ENCODE results near the gene GPM6B.

GPM6B gene

GRCh38 chrX:13824746-13825145 lies 7.9 kb upstream of the GPM6B start:
- DNase-seq: no peak

DNA sequence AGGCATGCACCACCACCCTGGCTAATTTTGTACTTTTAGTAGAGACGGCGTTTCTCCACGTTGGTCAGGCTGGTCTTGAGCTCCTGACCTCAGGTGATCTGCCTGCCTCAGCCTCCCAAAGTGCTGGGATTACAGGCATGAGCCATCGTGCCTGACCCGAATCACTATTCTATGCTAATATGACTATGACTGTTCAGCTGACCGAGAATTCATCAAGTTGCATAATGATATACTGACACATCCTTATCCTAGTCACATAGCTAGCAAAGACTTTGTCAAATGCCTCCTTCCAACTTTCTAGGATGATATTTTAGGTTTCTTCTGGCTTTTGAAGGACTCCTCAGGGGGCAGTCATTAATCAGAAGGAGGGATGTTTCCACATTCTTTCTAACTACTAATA lies 4.8 kb upstream of the GPM6B start:
- no peak for DNase-seq

GRCh38 chrX:13816176-13816575 lies 717 bp downstream of the GPM6B start:
- DNase-seq: no peak

DNA sequence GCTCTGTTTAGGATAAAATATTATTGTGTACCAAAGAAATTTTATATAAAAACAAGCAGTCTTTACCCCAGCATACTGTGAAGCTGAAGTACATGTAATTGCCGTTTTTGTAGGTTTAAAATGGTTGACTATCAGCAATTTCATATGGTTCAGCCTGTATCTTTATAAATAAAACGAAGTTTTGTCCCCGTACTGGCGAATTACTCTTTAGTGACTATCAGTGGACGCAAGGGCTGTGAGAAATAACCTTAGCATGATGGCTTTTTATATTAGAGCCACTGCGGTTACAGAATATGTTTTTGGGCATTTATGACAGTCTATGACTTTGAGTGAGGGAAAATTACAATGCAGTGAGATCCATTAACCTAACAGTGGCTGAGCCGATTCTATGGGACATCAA lies 1.2 kb downstream of the GPM6B start:
- DNase-seq: no peak

DNA sequence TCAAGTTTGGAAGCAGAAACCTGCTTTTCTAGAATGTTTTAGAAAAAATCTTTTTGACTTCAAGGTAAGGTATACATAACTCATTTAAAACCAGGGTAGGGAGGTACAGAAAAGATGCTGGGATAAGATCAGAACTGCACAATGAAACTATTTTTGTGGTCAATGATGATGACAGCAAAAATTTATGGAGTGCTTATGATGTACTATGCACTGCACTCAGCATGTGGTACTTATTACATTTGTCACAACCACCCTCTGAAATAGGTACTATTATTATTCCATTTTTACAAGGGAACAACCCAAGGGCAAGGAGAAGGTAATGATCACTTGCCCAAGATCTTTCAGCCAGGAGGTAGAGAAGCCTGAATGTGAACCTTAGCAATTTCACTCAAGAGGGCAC lies 8.0 kb downstream of the GPM6B start:
- DNase-seq: no peak

- no peak for DNase-seq
Measured at GRCh38 chrX:13808293-13808692, 8.6 kb downstream of the GPM6B start.

- DNase-seq: no peak
Measured at GRCh38 chrX:13805241-13805640, 11.7 kb downstream of the GPM6B start.

DNA sequence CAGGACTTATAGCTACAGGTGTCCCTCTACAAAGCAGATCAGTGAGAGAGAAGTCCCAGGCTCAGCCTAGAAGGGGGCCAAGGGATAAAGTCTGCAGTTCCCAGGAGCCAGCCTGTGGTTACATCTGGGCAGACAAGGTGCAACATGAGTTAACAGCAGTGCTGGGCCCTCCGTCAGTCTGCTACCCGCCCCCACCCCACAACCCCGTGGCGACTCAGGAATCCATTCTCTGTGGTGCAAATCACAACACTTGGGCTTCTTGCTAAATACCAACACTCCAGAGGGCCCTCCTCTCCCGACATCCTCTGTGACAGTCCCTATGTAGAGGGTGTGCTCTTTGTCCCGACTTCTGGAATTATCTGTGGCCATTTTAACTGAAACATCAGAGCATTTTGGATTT lies 13.8 kb downstream of the GPM6B start:
- no peak for DNase-seq

DNA sequence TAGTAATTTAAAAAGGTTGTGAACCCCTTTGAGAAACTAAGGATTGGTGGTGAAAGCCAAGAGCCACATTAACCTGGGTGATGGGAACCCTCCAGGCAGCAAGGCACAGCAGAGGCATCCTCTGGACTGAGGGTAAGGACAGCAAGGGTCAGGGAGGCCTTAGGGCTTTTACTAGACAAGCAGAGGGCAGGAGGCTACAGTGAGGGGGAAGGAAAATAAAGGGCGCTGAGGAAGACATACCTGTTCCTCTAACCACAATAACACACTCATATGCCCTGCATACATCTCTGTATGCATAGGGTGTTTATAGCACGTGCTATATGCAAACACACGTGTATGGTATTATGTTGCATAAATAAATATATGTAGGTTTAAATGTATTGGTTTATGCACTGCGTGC lies 18.7 kb downstream of the GPM6B start:
- no peak for DNase-seq

- no peak for DNase-seq
Measured at GRCh38 chrX:13797512-13797911, 19.4 kb downstream of the GPM6B start.

- no peak for DNase-seq
Measured at GRCh38 chrX:13794417-13794816, 22.5 kb downstream of the GPM6B start.

- no peak for DNase-seq
Measured at GRCh38 chrX:13793897-13794296, 23.0 kb downstream of the GPM6B start.

- DNase-seq: no peak
Measured at GRCh38 chrX:13791559-13791958, 25.3 kb downstream of the GPM6B start.

DNA sequence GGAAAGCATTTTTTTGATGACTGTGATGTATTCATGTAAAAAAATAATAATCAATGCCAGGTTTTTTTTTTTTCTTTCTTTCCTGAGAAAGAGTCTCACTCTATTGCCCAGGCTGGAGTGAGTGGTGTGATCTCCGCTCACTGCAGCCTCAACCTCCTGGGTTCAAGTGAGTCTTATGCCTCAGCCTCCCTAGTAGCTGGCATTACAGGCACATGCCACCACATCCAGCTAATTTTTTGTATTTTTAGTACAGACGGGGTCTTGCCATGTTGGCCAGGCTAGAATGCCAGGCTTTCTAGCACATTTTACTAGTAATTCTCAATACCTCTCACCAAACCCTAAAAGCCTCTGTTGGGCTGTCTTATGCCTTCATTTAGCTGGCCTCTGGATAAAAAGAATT lies 25.7 kb downstream of the GPM6B start:
- DNase-seq: no peak

DNA sequence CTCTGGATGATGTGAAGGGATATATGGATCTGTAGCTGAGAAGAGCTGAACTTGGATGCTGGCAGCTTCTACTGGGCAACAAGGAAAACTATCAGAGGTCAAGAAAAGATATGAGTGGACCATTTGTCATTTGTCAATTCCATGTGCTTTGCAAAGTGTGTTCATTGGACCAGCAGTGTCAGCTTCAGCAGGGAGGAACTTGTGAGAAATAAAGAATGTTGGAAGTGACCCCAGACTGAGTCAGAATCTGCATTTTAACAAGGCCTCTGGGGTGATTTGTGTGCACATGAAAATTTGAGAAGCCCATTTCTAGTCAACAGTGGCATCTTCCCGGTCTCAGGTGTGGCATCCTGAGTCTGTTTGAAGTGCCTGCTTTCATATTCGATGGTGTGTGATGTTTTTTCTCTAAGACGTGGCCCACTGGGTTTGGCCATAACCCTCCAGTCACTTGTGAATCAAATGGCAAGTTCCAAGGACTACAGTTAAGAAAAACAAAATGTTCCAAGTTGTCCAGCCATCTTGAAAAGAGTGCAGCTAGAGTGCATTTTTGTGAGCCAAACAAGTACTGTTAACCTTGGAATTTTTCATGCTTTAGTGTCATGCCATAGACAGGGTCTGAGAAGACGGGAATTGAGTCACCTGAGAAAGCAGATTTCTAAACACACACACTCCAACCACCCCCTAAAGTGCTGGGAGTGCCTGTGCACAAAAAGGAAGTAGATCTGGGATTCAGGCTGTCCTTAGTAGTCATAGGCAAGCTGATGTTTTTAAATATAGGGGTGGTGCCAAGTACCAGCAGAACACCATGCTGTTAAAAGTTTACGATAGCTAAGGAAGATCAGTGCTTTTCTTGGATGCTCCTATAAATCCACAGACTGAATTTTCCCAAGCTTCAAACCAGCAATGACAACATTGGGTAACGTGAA lies 26.4 kb downstream of the GPM6B start:
- DNase-seq: no peak

- no peak for DNase-seq
Measured at GRCh38 chrX:13786048-13786447, 30.8 kb downstream of the GPM6B start.

- DNase-seq: no peak
Measured at GRCh38 chrX:13780868-13781427, 35.9 kb downstream of the GPM6B start.

DNA sequence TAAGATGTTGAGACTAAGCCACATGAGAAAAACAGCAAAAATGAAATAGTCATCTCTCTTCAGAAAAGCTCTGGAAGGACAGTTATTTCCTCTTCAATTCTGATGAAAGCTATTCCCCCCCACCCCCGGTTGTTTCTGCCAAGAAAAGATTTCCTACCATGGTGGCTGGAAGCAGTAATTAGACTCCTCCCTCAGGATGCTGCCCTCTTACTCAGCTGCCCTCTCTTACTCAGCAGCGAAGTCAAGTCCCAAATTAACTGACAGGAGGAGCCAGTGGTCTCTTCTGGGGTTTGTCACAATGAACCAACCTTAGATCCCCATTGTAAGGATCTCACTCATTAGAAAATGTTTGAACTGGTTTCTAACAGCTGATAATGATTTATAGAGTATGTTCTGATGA lies 38.0 kb downstream of the GPM6B start:
- DNase-seq: no peak

DNA sequence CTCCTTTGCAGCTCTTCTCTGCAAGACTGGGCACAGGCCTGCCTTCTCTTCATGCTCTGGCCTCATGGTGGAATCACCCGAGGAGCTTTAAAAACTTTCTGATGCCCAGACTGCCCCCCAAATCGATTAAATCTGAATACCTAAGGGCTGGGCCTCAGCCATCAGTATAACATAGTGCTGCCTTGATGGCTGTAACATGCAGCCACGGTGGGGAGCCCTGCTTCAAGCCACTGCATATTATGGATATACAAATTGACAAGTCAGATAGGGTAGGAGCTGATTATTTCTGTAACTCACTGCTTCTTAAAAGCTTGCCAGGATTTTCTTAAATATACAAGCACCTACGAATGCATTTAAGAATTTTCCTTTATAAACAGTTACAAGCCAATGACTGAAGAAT lies 40.5 kb downstream of the GPM6B start:
- no peak for DNase-seq

- no peak for DNase-seq
Measured at GRCh38 chrX:13775837-13776236, 41.1 kb downstream of the GPM6B start.

DNA sequence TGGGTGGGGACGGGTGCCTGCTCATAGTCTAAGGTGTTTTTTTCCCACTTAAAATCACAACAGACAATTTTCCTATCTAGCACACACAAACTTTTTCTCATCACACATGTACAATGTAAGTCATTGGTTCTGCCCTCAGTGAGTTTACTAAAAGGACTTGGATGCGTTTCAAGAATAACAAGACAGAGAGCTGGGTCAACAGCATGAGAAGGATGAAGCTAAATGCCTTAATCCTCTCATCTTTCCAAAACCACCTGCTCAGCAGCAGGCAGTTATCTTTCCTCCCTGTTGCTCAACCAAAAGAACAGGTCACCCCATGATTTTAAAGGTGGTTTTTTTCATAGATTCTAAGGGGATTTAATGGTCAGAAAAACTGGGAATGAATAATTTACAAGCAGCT lies 42.2 kb downstream of the GPM6B start:
- DNase-seq: no peak

- DNase-seq: no peak
Measured at GRCh38 chrX:13770013-13770535, 46.8 kb downstream of the GPM6B start.

- DNase-seq: no peak
Measured at GRCh38 chrX:13768939-13769338, 48.0 kb downstream of the GPM6B start.

- no peak for DNase-seq
Measured at GRCh38 chrX:13764765-13765164, 52.1 kb downstream of the GPM6B start.

DNA sequence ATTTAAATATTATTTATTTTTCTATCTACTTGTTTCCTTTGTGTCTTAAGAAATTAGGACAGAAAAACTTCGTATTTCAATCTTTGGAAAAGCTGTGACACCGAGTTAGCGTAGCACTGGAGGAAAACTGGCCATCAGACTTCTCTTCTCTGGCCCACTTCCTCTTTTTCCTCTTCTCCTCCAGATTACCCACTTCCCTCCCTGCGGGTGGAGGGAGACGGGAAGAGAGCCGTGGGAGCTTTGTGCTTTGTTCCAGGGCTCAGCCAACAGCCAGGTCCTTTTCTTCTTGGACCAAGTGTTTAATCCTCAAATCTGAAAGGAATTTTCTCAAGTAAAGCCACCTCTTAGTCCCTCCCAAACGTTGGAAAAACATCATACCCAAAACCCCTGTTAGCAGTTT lies 52.6 kb downstream of the GPM6B start:
- DNase-seq: no peak

Measured in NCI-H1694 (cell line).